NCI-H748 (cell line): Measurements from ENCODE around the gene NRIP2.
"Not testable (repeated sequence)": the region's sequence is repeated elsewhere in the genome, so short reads cannot be mapped to it uniquely, and the experiment has no call there.

Experiments used
- DNase-seq: peaks from one replicate; lab custom pipeline; 2025; ENCODE audit not compliant: unreplicated experiment; lab: John Stamatoyannopoulos, UW

The NRIP2 gene, protein sequence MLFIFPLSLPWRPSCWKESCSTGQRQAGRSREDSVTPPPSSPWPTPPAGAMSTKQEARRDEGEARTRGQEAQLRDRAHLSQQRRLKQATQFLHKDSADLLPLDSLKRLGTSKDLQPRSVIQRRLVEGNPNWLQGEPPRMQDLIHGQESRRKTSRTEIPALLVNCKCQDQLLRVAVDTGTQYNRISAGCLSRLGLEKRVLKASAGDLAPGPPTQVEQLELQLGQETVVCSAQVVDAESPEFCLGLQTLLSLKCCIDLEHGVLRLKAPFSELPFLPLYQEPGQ

DNA sequence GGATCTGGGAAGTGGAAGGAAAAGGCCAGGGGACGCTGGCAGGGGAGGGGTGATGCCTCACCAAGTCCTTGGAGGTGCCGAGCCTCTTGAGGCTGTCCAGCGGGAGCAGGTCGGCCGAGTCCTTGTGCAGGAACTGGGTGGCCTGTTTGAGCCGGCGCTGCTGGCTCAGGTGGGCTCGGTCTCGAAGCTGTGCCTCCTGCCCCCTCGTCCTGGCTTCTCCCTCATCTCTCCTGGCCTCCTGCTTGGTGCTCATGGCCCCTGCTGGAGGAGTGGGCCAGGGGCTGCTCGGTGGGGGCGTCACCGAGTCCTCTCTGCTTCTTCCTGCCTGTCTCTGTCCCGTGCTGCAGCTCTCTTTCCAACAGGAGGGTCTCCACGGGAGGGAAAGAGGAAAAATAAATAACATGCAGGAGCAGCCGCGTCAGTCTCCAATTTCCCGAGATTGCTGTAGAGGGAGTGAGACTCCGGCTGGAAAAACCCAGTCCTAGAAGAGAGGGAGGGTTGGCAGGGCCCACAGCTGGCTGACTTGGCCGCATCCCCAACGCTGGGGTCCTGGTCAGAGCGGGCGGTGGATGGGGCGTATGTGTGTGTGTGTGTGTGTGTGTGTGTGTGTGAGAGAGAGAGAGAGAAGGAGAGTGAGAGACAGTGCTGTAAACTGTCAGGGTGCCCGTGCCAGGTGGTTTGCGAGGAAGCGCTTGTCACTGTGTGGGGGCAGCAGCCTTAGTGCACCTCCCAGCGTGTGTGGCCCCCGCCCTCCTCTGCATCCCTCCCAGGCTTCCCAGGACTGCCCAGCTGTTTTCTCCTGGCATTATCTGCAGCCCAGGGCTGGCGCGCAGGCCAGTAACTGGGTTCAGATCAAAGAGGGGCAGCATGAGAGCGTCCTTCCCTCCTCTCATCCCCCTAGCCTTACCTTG is at the start of gene NRIP2:
TSS of gene NRIP2 (minus strand) at position 455 of the 911 bp plus-strand sequence. CDS start at position 403, 52 bp downstream.
- DNase-seq, result peak; percentile 68

DNA sequence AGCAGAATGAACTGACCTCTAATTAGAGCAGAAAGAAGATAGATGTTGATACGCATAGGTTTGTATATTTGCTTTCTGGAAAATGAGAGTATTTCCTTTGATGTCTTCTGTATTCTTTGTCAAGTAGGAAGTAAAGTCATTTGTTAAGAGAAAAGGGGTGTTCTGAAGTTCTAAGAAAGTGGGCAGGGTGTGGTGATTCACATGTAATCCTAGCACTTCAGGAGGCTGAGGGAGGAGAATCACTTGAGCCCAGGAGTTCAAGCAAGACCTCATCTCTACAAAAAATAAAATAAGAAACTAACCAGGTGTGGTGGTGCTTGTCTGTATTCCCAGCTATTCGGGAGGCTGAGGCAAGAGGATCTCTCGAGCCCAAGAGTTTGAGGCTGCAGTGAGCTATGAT is 45.0 kb upstream of the NRIP2 start:
- no peak for DNase-seq

DNA sequence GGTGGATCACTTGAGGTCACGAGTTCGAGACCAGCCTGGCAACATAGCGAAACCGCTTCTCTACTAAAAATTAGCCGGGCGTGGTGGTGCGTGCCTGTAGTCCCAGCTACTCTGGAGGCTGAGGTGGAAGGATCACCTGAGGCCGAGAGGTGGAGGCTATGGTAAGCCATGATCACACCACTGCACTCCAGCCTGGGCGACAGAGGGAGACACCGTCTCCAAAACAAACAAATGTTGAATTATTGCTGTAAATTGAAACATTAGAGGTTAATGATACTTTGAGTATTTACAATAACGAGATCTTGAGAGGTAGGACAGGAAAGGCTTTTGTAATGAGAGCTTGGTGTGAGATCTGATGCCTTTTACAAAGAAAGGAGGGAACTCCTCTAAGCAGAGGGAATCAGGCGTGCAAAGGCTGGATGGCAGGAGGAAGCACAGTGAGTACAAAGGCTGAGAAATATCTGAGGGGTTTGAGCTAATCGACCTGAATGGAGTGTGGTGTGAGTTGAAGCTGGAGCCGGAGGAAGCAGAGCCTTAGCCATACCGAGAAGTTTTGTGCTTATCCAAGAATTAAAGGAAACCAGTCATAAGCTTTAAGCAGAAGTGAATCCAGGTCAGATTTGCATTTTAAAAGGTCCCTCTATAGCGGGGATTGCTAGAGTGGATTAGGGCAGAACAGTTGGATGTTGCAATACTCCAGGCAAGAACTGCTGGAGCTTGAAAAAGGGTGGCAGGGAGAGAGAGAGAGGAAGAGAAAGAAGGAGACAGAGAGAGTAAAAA is 43.3 kb upstream of the NRIP2 start:
- DNase-seq, result peak; percentile 81

DNA sequence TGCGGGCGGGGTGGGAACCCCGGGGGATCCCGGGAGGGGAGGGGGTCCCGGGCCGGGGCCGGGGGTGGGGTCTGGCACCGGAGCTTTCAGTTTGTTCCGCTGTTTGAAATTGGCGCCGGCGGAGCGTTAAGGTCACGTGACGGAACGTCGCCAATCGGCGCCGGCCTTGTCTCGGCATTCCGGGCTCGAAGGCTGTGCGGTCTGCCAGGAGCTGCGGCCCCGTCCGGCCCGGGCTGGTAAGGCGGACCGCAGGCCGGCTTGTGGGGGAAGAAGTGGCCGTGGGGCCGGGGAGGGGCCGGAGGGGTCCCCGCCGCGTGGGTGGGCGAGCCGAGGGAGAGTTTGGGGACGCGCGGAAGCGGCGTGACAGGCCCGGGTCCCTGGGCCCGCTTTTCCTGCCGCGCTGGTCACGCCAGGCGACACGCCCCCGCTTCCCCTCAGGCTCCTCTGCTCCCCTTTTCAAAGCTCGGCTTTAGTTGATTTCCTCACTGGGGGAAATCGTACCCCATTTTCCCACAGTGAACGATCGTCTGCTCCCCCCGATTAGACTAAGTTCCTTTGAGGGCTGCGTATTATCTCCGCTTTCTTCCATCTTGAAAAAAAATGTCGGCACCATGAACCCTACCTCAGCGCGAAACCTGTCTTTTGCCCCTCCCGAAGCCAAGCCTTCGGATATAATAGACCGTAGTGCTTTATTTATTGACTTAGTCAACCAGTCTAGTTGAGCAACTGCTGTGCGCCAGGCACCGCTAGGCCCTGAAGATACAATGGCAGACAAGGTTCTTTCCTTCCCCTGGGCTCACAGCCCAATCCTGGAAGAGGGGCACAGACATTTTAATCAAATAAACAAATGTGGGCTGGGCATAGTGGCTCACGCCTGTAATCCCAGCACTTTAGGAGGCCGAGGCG is 42.5 kb upstream of the NRIP2 start, which contains the start of the genes FOXM1 and RHNO1:
TSS of gene FOXM1 (minus strand) at position 128 of the 906 bp plus-strand sequence. CDS start 2,696 bp downstream, outside the sequence.
TSS of gene RHNO1 (plus strand) at position 177 of the 906 bp plus-strand sequence. CDS start 8,144 bp downstream, outside the sequence.
- DNase-seq, result peak; percentile 91

DNA sequence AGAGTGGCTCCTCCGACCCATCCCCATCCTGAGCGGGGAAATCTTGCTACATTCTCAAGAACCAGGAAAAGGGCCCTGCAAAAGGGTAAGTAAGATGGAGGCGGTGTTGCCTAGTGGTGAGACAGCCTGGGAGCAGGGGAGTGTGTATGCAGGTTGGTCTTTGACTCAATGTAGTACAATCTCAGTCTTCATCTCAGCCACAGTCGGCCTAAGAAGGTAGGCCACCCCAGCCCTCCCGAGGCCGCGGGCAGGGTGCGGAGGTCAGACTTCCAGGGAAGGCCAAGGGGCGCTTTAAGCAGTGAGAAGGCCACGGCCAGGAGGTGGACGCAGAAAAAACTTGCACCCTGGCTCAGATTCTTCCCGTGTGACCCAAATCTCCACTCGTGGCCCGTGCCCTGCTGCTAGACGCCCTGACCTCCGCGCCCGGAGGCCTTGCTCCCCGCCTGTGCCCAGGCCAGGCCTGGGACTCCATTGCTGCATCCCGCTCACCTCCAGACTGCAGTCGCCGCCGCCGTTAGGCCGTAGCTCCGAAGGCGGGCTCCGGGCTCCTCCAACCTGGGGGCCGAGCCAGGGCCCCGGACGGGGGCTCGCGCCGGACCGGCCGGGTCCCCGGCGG is 41.7 kb upstream of the NRIP2 start:
- peak; percentile 56 for DNase-seq

DNA sequence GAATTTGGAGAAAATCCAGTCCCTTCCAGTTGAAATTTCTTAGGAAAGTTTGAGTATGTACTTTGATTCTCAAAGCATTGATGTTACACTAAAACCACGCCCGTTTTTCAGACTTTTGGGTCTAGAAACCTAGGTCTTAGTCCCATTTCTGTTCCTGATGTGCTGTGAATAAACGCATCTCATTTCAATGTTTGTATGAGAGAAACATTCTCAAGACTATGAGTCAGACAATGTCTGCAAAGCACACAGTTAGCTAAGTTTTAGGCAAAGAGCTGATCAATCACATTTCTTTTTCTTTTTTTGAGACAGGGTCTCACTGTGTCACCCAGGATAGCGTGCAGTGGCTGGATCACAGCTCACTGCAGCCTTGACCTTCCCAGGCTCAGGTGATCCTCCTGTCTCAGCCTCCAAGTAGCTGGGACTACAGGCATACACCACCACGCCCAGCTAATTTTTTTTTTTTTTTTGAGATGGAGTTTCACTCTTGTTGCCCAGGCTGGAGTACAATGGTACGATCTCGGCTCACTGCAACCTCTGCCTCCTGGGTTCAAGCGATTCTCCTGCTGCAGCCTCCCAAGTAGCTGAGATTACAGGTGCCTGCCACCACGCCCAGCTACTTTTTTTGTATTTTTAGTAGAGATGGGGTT is 34.3 kb upstream of the NRIP2 start:
- DNase-seq, result not testable (repeated sequence)

DNA sequence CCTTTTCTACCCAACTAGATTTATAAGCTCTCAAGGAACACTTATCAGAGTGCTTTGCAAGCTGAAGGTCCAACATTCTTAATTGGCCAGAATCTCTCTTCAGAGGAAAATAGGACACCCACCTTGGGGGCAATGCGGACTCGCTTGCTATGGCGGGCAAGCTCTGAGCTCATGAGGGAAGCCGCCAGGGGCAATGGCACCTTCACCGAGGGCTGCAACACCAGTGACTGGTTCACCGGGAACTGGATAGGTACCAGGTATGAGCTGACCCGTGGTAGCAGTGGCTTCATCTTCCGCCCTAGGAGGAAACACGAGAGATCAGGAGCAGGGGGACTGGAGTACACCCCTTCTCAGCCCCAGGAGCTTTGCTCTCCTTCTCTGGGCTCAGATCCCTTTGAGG is 29.4 kb upstream of the NRIP2 start:
- no peak for DNase-seq

DNA sequence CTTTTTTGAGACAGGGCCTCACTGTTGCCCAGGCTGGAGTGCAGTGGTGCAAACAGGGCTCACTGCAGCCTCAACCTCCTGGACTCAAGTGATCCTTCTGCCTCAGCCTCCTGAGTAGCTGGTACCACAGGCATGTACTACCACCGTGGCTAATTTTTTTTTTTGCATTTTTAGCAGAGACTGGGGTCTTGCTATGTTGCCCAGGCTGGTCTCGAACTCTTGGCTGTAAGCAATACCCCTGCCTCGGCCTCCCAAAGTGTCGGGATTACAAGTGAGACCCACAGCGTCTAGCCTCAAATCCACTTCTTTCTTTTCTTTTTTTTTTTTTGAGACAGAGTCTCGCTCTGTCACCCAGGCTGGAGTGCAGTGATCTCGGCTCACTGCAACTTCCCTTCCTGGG is 28.6 kb upstream of the NRIP2 start:
- DNase-seq, result not testable (repeated sequence)

DNA sequence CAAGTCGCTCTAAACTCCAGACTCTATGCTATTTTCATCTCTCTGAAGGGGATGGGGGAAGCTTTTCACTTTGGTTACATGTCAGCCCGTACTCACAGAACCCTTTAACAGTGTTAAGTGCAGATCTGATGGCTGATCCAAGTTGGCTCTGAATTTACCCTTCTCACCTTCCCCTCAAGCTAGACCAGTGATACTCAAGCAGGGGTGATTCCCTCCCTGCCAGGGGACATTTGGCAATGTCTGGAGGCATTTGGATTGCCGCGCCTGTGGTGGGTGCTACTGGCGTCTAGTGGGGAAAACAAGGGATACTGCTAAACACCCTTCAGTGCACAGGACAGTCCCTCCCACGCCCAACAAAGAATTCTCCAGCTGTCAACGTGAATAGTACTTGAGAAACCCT is 28.0 kb upstream of the NRIP2 start:
- no peak for DNase-seq

DNA sequence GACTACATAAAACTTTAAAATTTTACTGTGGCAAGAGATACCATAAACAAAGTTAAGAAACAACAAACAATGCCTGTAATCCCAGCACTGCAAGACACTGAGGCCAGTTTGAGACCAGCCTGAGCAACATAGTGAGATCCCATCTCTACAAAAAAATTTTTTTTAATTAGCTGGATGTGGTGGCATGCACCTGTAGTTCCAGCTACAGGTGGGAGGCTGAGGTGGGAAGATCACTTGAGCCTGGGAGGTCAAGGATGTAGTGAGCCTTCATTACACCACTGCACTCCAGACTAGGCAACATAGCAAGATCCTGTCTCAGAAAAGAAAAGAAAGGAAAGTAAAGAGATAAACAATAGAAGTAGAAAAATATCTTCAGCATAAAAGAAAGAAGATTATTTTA is 25.3 kb upstream of the NRIP2 start:
- no peak for DNase-seq

DNA sequence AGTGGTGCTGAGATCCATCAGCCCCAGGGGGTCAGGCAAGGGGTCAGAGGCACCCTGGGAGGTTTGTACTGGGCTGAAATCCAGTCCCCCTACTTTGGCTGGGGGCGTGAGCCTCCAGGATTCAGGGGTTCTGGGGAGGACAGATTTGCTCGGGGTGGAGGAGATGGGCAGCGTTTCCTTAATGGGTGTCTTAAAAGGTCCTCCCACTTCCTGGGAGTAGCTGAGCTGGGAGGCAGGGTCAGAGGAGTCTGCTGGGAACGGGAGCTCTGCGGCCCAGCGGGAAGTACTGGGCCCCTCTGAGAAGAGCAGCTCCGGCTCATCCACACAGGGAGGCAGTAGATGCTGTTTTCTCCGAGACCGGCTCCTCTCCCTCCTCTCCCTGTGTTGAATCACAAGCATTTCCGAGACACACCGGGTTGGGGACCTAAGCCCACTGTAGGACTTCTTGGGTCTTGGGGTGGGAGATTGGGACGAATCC is 24.1 kb upstream of the NRIP2 start:
- DNase-seq, result no peak

DNA sequence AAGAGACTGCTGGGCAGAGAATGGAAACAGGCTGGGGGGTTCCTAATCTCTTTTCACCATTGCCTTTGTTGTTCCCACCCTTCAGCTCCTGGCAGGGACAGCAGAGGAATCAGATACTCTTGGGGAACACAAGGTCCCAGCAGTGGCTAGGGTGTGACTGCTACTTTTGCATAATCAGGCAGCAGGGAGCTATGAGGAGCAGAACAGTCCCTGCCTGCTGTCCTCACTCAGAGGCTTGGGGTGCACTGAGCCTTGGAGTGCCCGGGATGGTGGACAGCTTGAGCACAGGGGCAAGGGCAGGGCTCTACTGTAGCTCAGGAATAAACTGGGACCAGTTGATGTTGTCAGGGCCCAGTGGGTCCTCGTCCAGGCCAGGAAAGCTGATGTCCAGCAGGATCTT is 23.5 kb upstream of the NRIP2 start:
- DNase-seq, result no peak

DNA sequence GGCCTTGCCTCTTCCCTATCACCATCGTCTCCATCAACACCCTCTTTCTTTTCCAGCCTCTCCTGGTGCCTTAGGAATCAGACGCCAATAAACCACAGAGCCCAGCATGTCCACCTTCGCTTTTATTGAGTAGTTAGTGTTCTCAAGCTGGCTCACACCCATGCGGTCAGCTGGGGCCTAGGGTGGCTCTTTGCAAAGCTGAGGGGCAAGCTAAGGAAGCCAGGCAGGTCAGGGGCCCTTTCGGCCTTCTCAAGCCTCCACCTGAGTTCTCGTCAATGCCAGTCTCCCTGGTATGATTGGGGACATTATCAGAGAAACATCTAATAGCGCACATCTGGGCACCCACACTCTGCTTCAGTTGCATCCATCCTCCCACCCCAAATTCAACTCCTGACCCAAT is 22.7 kb upstream of the NRIP2 start:
- DNase-seq, result no peak

DNA sequence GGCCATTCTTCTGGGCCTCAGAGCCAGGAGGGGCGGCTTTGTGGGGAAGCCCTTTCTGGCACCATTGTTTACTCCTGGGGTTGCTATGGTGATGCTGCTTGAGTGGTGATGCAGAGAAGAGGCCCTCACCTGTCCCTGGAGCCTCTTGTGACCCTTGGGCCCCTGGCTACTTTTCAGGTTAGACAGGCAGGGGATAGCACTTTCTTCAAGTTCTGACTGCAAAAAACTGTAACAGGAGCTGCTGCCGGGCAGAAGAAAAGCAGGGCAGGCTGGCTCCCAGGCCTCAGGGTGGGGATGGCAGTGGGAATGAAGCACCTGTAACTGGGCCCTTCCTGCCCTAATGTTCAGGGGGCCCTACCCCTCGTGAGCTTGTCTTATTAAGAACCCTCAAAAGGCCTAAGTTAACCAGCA is 22.2 kb upstream of the NRIP2 start, which contains the start of gene TEX52:
TSS of gene TEX52 (minus strand) at position 19 of the 411 bp plus-strand sequence. CDS start at position 6, 13 bp downstream.
- DNase-seq, result peak; percentile 53

DNA sequence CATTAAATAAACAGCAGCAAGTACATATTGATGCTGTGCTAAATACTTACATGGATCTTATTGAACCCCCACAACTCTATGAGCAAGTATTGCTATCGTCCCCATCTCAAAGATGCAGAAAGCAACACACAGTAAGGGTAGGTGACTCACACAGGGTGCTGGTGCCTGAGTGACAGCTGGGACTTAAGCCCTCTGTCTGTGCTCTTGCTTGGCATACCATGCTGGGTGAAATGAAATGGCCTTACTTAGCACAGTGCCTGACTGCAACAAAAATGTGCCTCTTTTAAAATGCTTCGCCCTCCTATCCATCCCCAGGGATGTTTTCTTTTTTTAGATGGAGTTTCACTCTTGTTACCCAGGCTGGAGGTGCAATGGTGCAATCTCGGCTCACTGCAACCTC is 21.2 kb upstream of the NRIP2 start:
- no peak for DNase-seq

DNA sequence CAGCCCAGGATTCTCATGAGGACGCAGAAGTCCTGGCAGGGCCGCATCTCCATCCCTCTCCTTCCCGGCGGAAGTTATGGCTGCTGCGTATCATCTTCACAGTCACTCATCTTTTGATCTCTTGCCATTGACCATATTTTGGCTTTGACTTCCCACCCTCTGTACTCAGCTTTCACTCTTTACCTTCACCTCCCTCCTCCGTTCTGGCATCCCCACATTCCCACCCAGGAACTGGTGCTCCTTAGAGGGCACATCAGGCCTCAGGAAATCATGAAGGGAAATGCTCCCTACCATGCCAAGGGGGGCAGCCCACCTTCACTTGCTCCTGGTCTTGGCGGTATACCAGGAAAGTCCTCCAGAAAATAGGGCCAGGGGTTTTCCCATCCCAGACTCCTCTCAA is 20.7 kb upstream of the NRIP2 start:
- DNase-seq, result no peak

DNA sequence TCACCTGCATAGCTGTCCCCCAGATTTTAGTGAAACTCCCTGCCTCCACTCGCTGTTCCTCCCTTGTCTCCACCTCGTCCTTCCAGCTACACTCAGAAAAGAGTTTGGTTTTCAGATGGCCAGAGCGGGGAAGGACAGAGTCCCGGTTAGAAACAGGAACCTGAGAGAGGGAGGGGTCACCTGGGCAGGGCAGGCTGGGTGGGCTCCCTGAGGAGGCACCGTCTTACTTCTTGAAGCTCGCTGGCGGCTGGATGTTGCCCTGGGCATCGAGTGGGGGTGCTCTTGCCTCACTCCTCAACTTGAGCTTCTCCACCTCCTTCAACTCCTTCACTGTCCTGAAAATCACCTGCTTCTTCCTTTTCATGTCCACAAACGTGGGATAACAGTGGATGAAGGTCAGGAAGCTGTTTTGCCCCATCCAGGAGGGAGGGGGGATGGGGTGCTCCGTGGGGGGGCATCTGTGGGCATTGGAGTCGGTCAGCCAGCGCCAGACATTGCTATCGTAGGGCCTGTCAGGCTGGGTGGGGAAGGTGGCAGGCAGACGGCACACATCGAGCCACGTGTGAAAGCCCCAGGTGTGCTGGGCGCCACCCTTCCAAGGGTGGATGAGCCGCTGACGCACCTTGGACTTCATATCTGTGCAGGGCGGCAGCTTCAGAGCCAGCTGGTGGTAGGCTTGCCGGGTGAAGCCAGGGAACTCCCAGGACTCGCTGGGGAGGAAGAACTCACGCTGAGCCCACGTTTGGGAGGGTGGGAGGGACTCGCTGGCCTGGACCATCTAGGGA is 20.0 kb upstream of the NRIP2 start:
- no peak for DNase-seq

DNA sequence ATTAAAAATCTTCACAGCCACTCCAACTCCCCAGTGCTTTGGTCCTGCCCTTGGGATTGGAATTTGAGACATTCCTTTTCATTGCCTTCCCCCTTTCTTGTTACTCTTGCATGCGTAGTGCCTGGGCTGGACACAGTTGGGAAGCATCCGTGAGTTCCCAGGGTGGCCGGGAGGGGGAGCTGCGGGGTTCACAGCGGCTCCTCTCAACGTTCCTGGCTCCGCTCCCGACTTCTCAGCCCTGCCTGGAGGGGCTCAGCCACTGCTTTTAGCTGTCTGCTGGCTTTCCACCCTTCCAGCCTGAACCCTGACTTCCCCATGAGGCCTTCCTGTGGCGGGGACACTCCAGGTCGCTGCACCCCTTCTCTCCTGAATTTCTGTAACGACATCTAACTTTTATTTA is 18.8 kb upstream of the NRIP2 start:
- DNase-seq, result peak; percentile 54
